Activated CD4-positive, alpha-beta T cell treated with anti-CD3 and anti-CD28 coated beads, Interleukin-2, amount 10 ng/mL, durations not matched to agents 7 days and 5 days (primary cell): ENCODE data around the gene ERC2. TPM values are rescaled to one million over a fixed set of nuclear protein-coding genes. Genes with fewer than 3 reads are reported as not detected.

Experiments used
- CTCF ChIA-PET: fragments of 350-600 bp; sonication (Branson Sonifier 250); formaldehyde crosslinking; loops from one replicate; lab custom pipeline; 2021; ENCODE audit warnings: antibody characterized with exemption; lab: Charles Lee
- POLR2A ChIA-PET: fragments of 350-600 bp; sonication (Branson Sonifier 250); formaldehyde crosslinking; loops from one replicate; lab custom pipeline; 2021; ENCODE audit warnings: antibody characterized with exemption; lab: Charles Lee
- DNase-seq: peaks from one replicate; pipeline ENCODE4 v3.0.0-alpha.2; 2020
- H3K27ac Mint-ChIP-seq: one replicate; pipeline ENCODE4 v1.8.0; 2021; ENCODE audit warnings: mild to moderate bottlenecking, moderate library complexity, mixed read lengths
- H3K27me3 Mint-ChIP-seq: one replicate; pipeline ENCODE4 v1.8.0; 2021; ENCODE audit warnings: mixed read lengths
- H3K36me3 Mint-ChIP-seq: one replicate; pipeline ENCODE4 v1.8.0; 2021; ENCODE audit warnings: low read depth, mixed read lengths
- H3K4me1 Mint-ChIP-seq: one replicate; pipeline ENCODE4 v1.8.0; 2021; ENCODE audit warnings: mixed read lengths
- H3K4me3 Mint-ChIP-seq: one replicate; pipeline ENCODE4 v1.8.0; 2021; ENCODE audit warnings: mild to moderate bottlenecking, moderate library complexity, mixed read lengths
- H3K9me3 Mint-ChIP-seq: one replicate; pipeline ENCODE4 v1.8.0; 2021; ENCODE audit warnings: mixed read lengths
- total RNA-seq, 2 experiments: library from RNA; stranded (reverse); gene quantifications; one replicate each; pipeline ENCODE4 v1.2.3, GENCODE V29; 2021

The ERC2 gene
- total RNA-seq, 2 experiments from 2014 or later: not detected

DNA sequence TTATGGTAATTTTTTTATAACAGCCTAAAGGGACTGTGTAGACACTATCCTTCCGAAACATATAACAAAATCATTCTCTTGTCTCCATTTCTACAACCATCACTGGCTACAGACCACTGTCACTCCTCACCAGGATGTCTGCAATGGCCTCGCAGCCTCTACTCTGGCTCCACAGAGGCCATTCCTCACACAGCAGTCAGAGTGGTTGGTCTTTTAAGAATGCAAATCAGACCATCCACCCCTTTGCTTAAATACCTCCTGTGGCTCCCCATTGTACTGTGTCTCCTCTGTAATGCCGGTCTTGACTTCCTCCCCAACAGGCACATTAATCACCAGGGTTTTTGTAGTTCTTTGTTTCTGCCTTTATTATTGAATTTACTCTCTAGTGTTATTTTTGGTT, 344.8 kb downstream of the ERC2 start:
- Mint-ChIP-seq H3K9me3 (no peaks in the 10 kb centered on the region), H3K4me3 (no peak overlapping the region), H3K4me1 (no peaks in the 10 kb centered on the region), H3K27ac (no peak overlapping the region), H3K36me3 (no peaks in the 10 kb centered on the region), H3K27me3 (no peaks in the 10 kb centered on the region)
- DNase-seq: no peak
- ChIA-PET POLR2A (no interaction called here), CTCF (no interaction called here)

DNA sequence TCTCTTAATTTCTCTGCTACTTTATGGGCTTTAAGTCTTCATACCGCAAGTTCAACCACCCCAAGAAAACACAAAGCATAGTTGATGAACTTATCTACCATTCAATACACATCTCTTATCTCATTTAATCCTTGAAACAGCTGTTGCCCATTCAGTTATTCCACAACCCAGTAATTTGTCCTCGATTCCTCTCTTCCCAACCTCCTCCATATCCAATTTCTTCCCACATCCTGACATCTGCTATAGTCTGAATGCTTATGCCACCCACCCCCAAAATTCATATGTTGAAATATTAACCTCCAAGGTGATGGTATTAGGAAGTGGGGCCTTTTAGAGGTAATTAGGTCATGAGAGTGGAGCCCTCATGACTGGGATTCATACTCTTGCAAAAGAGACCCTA, 345.4 kb downstream of the ERC2 start:
- Mint-ChIP-seq H3K4me1 (no peaks in the 10 kb centered on the region), H3K4me3 (no peak overlapping the region), H3K36me3 (no peaks in the 10 kb centered on the region), H3K27ac (no peak overlapping the region), H3K27me3 (no peaks in the 10 kb centered on the region), H3K9me3 (no peaks in the 10 kb centered on the region)
- no peak for DNase-seq
- ChIA-PET POLR2A (no interaction called here), CTCF (no interaction called here)

- H3K4me3 Mint-ChIP-seq: no peak overlapping the region
- no peaks in the 10 kb centered on the region for H3K9me3 Mint-ChIP-seq
- DNase-seq: no peak
- no peak overlapping the region for H3K27ac Mint-ChIP-seq
- CTCF ChIA-PET: no interaction called here
- no peaks in the 10 kb centered on the region for H3K36me3 Mint-ChIP-seq
- POLR2A ChIA-PET: no interaction called here
- no peaks in the 10 kb centered on the region for H3K27me3 Mint-ChIP-seq
- H3K4me1 Mint-ChIP-seq: no peaks in the 10 kb centered on the region
These were observed 346.6 kb downstream of the ERC2 start for GRCh38 chr3:56121716-56122115.

- ChIA-PET POLR2A (no interaction called here), CTCF (no interaction called here)
- no peak overlapping the region for H3K4me3 Mint-ChIP-seq
- DNase-seq: no peak
- no peak overlapping the region for H3K27ac Mint-ChIP-seq
- H3K4me1 Mint-ChIP-seq: no peaks in the 10 kb centered on the region
- no peaks in the 10 kb centered on the region for H3K27me3 Mint-ChIP-seq
- no peaks in the 10 kb centered on the region for H3K36me3 Mint-ChIP-seq
- H3K9me3 Mint-ChIP-seq: no peaks in the 10 kb centered on the region
These were observed 348.5 kb downstream of the ERC2 start for GRCh38 chr3:56119575-56120349.

- Mint-ChIP-seq H3K4me1 (no peaks in the 10 kb centered on the region), H3K4me3 (no peak overlapping the region), H3K27ac (no peak overlapping the region), H3K9me3 (peaks cover 4% of the 10 kb centered on the region), H3K36me3 (no peaks in the 10 kb centered on the region), H3K27me3 (no peaks in the 10 kb centered on the region)
- ChIA-PET CTCF (no interaction called here), POLR2A (no interaction called here)
- no peak for DNase-seq
These were observed 349.3 kb downstream of the ERC2 start for GRCh38 chr3:56118968-56119367.

- no peaks in the 10 kb centered on the region for H3K4me1 Mint-ChIP-seq
- DNase-seq: no peak
- no peaks in the 10 kb centered on the region for H3K36me3 Mint-ChIP-seq
- CTCF ChIA-PET: no interaction called here
- no peak overlapping the region for H3K27ac Mint-ChIP-seq
- peaks cover 4% of the 10 kb centered on the region for H3K9me3 Mint-ChIP-seq
- POLR2A ChIA-PET: no interaction called here
- H3K27me3 Mint-ChIP-seq: peaks cover 2% of the 10 kb centered on the region
- no peak overlapping the region for H3K4me3 Mint-ChIP-seq
These were observed 352.6 kb downstream of the ERC2 start for GRCh38 chr3:56115698-56116097.

GRCh38 chr3:56115199-56115598, 353.1 kb downstream of the ERC2 start:
- Mint-ChIP-seq H3K9me3 (peaks cover 4% of the 10 kb centered on the region), H3K4me1 (no peaks in the 10 kb centered on the region), H3K27me3 (peaks cover 2% of the 10 kb centered on the region), H3K36me3 (no peaks in the 10 kb centered on the region), H3K27ac (no peak overlapping the region), H3K4me3 (no peak overlapping the region)
- CTCF ChIA-PET: no interaction called here
- POLR2A ChIA-PET: no interaction called here
- DNase-seq: no peak

- POLR2A ChIA-PET: no interaction called here
- Mint-ChIP-seq H3K4me3 (no peak overlapping the region), H3K36me3 (no peaks in the 10 kb centered on the region), H3K27ac (no peak overlapping the region), H3K4me1 (no peaks in the 10 kb centered on the region), H3K9me3 (peaks cover 4% of the 10 kb centered on the region), H3K27me3 (peaks cover 2% of the 10 kb centered on the region)
- no peak for DNase-seq
- CTCF ChIA-PET: no interaction called here
These were observed 354.4 kb downstream of the ERC2 start for GRCh38 chr3:56113908-56114307.

- H3K27me3 Mint-ChIP-seq: peaks cover 2% of the 10 kb centered on the region
- H3K27ac Mint-ChIP-seq: no peak overlapping the region
- ChIA-PET CTCF (no interaction called here), POLR2A (no interaction called here)
- H3K36me3 Mint-ChIP-seq: no peaks in the 10 kb centered on the region
- no peak for DNase-seq
- no peaks in the 10 kb centered on the region for H3K4me1 Mint-ChIP-seq
- H3K4me3 Mint-ChIP-seq: no peak overlapping the region
- peaks cover 4% of the 10 kb centered on the region for H3K9me3 Mint-ChIP-seq
These were observed 355.0 kb downstream of the ERC2 start for GRCh38 chr3:56113231-56113630.

DNA sequence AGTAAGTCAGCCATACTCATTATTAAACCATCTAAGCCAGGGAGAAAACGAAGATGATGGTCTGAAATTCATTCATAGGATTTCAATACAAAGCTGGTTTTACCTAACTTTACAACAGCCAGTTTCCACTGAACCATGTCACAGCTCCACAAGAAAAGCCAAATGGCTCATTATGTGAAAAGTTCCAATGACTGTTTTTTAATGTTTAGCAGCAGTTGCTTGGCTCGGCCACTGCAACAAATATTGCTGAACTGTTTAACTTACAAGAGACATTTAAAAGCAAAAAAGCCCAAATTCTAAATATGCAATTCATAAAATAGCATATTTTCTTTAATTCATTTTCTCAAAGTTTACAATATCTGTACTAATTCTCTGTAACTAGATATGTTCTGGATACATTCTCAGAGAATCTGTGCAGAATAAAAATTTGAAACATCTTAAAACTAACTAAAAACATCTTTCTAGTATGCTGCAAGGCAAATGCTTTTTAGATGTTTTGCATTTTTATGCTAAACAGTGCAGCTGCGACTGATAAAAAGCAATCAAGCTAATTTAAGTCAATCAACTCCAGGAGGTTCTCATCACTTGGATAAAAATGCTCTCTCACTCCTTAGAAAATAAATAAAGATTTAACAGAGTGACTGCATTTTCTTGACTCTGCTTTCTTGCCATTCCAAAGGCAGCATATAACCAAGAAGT, 356.5 kb downstream of the ERC2 start:
- no peak overlapping the region for H3K4me3 Mint-ChIP-seq
- DNase-seq: no peak

DNA sequence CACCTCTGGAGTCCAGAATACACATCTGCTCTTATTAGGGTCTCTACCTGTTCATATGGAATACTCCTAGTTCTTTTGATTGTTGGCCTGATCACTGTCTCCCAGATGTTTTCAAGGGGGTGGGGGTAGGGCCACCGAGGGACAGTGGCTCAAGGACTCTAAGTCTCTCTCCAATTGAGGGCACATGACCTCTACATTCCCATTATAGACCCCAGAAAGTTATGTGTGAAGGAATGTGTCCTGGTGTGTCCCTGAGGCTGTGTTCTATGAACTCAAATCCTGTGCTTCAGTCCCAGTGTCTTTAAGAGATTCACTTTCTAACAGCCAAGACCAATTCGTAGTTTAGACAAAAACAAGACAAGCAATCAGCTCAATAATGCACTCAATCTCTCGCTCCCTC, 357.4 kb downstream of the ERC2 start:
- H3K36me3 Mint-ChIP-seq: no peaks in the 10 kb centered on the region
- H3K9me3 Mint-ChIP-seq: peaks cover 4% of the 10 kb centered on the region
- ChIA-PET POLR2A (no interaction called here), CTCF (interaction anchor here (0.7 kb wide), 1 partner anchor 49 kb away, joined by 3 read pairs; no protein-coding TSS in a partner anchor)
- no peaks in the 10 kb centered on the region for H3K4me1 Mint-ChIP-seq
- H3K4me3 Mint-ChIP-seq: no peak overlapping the region
- no peak for DNase-seq
- H3K27me3 Mint-ChIP-seq: peaks cover 2% of the 10 kb centered on the region
- H3K27ac Mint-ChIP-seq: no peak overlapping the region

More for the DNA sequence above, 356.5 kb downstream of the ERC2 start:
- ChIA-PET CTCF (interaction anchor here (0.7 kb wide), 1 partner anchor 48 kb away, joined by 3 read pairs; no protein-coding TSS in a partner anchor), POLR2A (no interaction called here)
- peaks cover 2% of the 10 kb centered on the region for H3K27me3 Mint-ChIP-seq
- peaks cover 4% of the 10 kb centered on the region for H3K9me3 Mint-ChIP-seq
- H3K36me3 Mint-ChIP-seq: no peaks in the 10 kb centered on the region
- H3K4me1 Mint-ChIP-seq: no peaks in the 10 kb centered on the region
- no peak overlapping the region for H3K27ac Mint-ChIP-seq

DNA sequence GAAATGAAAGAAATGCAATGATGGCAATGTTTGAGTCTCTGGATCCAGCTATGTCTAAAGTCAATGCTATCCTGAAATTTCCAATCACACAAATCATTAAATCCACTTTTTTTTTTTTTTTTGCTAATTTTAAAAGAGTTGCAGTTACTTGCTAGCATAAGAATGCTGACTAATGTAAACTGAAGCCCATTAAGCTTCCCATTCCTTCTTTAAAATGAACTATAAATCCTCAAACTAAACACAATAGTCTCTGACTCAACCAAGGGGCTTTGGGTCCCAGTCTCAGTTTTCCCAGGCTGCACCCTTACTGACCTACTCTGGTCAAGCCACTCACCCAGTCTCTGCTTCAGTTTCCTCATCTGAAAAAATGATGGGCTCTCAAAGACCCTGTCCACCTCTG, 361.1 kb downstream of the ERC2 start:
- CTCF ChIA-PET: no interaction called here

GRCh38 chr3:56102032-56102431, 366.2 kb downstream of the ERC2 start:
- no peaks in the 10 kb centered on the region for H3K9me3 Mint-ChIP-seq
- no peak for DNase-seq
- H3K4me3 Mint-ChIP-seq: no peak overlapping the region
- H3K4me1 Mint-ChIP-seq: no peaks in the 10 kb centered on the region
- H3K27ac Mint-ChIP-seq: no peak overlapping the region
- CTCF ChIA-PET: no interaction called here
- no peaks in the 10 kb centered on the region for H3K36me3 Mint-ChIP-seq
- POLR2A ChIA-PET: no interaction called here
- H3K27me3 Mint-ChIP-seq: peaks cover 4% of the 10 kb centered on the region

More for the DNA sequence above, 361.1 kb downstream of the ERC2 start:
- no peaks in the 10 kb centered on the region for H3K4me1 Mint-ChIP-seq
- no peak overlapping the region for H3K4me3 Mint-ChIP-seq
- H3K36me3 Mint-ChIP-seq: no peaks in the 10 kb centered on the region
- no peak for DNase-seq
- no peaks in the 10 kb centered on the region for H3K9me3 Mint-ChIP-seq
- POLR2A ChIA-PET: interaction anchor here (0.7 kb wide), 1 partner anchor 249 kb away, joined by 7 read pairs; no protein-coding TSS in a partner anchor
- H3K27ac Mint-ChIP-seq: no peak overlapping the region
- H3K27me3 Mint-ChIP-seq: peaks cover 5% of the 10 kb centered on the region
